PFSK-1 (cell line): ENCODE measurements around the gene CYB5R4.

Experiments used
- FOXP2 ChIP-seq: optimal IDR thresholded peaks from 2 replicates; pipeline ENCODE3; 2011; ENCODE audit warnings: borderline replicate concordance, control low read depth, inconsistent platforms; ENCODE audit not compliant: insufficient read depth; ENCODE audit errors: extremely low read length, extremely low read depth
- POLR2AphosphoS5 ChIP-seq: IDR thresholded peaks from 2 replicates; pipeline ENCODE4 v1.6.1; 2012; ENCODE audit warnings: low read depth, mild to moderate bottlenecking, control low read depth, low read length, moderate library complexity
- SIN3A ChIP-seq: IDR thresholded peaks from 2 replicates; pipeline ENCODE4 v1.6.1; 2012; ENCODE audit warnings: mild to moderate bottlenecking, low read length, moderate library complexity, borderline replicate concordance; ENCODE audit not compliant: insufficient read depth
- TAF1 ChIP-seq: IDR thresholded peaks from 2 replicates; pipeline ENCODE4 v1.6.1; 2012; ENCODE audit warnings: low read length, control low read depth, borderline replicate concordance; ENCODE audit not compliant: insufficient read depth
- TF ChIP-seq, protein P1 (sequence below), 2 experiments: IDR thresholded peaks; 2 replicates each; pipeline versions ENCODE4 v1.6.1 to v1.8.0; 2011 to 2012; ENCODE audit warnings: low read depth in 2 of 2, low read length in 2 of 2, control low read depth in 1 of 2, inconsistent platforms in 1 of 2, mild to moderate bottlenecking in 1 of 2, moderate library complexity in 1 of 2; ENCODE audit not compliant: insufficient read depth in 1 of 2

Gene CYB5R4

DNA sequence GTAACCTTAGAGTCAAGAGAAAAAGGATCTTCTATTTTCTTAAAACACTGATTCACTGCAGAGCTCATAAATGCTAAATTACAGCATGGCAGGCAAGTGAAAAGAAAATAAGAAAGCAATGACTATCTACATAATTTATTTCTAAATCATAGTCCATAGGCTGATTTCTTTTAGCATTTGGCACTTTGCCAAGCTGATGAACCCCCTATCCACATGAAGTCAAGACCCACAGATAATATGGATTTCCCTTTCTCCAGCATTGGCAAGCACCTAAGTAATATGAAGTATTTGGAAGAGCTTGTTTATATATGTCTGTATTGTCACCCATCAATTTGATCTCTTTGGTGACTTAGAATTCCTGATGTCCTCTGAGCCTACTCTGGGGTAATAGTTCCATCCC, 126.2 kb downstream of the CYB5R4 start:
- TF ChIP-seq TAF1 = no peak
- TF ChIP-seq, protein P1, sequence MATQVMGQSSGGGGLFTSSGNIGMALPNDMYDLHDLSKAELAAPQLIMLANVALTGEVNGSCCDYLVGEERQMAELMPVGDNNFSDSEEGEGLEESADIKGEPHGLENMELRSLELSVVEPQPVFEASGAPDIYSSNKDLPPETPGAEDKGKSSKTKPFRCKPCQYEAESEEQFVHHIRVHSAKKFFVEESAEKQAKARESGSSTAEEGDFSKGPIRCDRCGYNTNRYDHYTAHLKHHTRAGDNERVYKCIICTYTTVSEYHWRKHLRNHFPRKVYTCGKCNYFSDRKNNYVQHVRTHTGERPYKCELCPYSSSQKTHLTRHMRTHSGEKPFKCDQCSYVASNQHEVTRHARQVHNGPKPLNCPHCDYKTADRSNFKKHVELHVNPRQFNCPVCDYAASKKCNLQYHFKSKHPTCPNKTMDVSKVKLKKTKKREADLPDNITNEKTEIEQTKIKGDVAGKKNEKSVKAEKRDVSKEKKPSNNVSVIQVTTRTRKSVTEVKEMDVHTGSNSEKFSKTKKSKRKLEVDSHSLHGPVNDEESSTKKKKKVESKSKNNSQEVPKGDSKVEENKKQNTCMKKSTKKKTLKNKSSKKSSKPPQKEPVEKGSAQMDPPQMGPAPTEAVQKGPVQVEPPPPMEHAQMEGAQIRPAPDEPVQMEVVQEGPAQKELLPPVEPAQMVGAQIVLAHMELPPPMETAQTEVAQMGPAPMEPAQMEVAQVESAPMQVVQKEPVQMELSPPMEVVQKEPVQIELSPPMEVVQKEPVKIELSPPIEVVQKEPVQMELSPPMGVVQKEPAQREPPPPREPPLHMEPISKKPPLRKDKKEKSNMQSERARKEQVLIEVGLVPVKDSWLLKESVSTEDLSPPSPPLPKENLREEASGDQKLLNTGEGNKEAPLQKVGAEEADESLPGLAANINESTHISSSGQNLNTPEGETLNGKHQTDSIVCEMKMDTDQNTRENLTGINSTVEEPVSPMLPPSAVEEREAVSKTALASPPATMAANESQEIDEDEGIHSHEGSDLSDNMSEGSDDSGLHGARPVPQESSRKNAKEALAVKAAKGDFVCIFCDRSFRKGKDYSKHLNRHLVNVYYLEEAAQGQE (IDR thresholded peaks at IDR 0.05; ENCODE audit: insufficient read depth in 1 of 2, low read depth in 2 of 2, low read length in 2 of 2) = no peak
- no peak for TF ChIP-seq POLR2AphosphoS5
- no peak for TF ChIP-seq FOXP2
- no peak for TF ChIP-seq SIN3A

DNA sequence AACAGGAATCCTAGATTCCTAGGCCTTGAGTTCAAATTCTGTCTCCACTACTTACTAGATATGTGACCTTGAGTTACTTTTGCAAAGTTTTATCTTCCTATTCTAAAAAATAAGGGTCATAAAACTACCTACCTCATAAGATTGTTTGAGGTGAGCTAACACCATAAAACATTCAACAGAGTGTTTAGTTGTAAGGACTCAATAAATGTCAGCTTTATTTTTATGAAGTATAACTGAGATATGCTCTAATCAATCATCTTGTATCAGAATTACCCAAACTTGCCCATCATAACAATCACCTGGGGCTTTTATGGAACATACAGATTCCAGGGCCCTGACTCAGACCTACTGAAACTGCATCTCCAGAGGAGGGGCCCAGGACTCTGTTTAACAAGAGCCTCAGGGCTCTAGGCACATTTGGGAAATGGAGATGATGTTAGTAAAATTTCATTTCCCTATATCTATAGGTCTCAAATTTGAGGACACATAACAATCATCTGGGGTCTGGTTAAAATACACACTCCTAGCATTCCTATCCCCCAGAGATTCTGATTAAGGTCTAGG, 138.6 kb downstream of the CYB5R4 start:
- TF ChIP-seq POLR2AphosphoS5 (no peak), TAF1 (no peak), FOXP2 (no peak), SIN3A (no peak)
- TF ChIP-seq, protein P1 (IDR thresholded peaks at IDR 0.05; ENCODE audit: insufficient read depth in 1 of 2, low read depth in 2 of 2, low read length in 2 of 2) = no peak

DNA sequence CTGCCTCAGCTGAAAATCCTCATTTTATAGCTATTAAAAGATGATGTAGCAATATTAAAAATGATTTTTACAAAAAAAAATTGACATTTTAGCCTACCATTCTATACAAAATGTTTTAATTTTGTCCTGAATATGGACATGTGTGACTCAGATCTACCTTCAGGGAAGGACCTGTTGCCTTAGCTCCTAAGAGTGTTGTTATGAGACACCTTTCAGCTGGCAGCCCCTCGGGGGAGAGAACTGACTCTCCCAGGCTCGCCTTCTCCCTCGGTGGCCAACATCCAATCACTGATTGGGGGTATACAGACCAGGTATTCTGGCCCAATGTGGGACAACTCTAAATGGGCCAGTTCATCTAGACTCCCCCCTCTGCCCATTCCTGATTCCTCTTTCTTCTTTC, 141.6 kb downstream of the CYB5R4 start:
- TF ChIP-seq, protein P1 (IDR thresholded peaks at IDR 0.05; ENCODE audit: insufficient read depth in 1 of 2, low read depth in 2 of 2, low read length in 2 of 2) = no peak
- TF ChIP-seq SIN3A (no peak), FOXP2 (no peak), TAF1 (no peak), POLR2AphosphoS5 (no peak)

DNA sequence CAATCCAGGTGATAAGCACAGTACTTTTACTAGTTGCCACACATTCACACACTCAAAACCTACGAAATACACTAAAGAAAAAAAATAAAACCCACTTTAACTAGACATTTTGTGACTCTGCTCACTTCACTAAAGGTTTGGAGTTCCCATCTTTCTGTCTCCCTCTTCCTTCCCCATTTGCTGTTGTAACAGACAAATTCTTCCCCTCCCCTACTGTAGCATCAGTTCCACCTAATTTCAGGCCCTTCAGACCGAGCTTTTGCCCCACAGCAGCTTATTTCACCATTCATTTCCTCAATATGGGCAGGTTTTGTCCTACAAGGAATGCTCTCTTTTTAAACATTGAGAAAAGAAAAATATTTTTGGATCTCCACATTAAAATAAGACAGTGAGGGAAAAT, 142.7 kb downstream of the CYB5R4 start:
- TF ChIP-seq TAF1 (no peak), SIN3A (no peak), FOXP2 (no peak), POLR2AphosphoS5 (no peak)
- TF ChIP-seq, protein P1 (IDR thresholded peaks at IDR 0.05; ENCODE audit: insufficient read depth in 1 of 2, low read depth in 2 of 2, low read length in 2 of 2) = no peak
